NT2/D1 (cell line): Measurements from ENCODE around the gene SURF4.
"Not testable (repeated sequence)": the region's sequence is repeated elsewhere in the genome, so short reads cannot be mapped to it uniquely, and the experiment has no call there.

ENCODE experiments used
- DNase-seq: peaks from one replicate; pipeline ENCODE4 v3.0.0-alpha.2; 2011; ENCODE audit warnings: low read depth, low spot score
- H3K27me3 ChIP-seq: 2 replicates; pipeline ENCODE4 v1.6.0; 2011; ENCODE audit warnings: mild to moderate bottlenecking; ENCODE audit not compliant: insufficient read length, insufficient read depth
- H3K36me3 ChIP-seq: 2 replicates; pipeline ENCODE4 v1.6.1; 2011; ENCODE audit warnings: mild to moderate bottlenecking, low read length, mixed read lengths; ENCODE audit not compliant: insufficient read depth, insufficient read length
- H3K4me1 ChIP-seq: 2 replicates; pipeline ENCODE4 v1.5.1; 2011; ENCODE audit not compliant: insufficient read depth, insufficient read length
- H3K4me3 ChIP-seq: 2 replicates; pipeline ENCODE4 v1.5.1; 2011; ENCODE audit warnings: low read depth; ENCODE audit not compliant: insufficient read length
- H3K9ac ChIP-seq: 2 replicates; pipeline ENCODE4 v1.6.0; 2011; ENCODE audit warnings: low read depth; ENCODE audit not compliant: insufficient read length
- H3K9me3 ChIP-seq: 2 replicates; pipeline ENCODE4 v1.5.1; 2011; ENCODE audit warnings: mild to moderate bottlenecking, low read length; ENCODE audit not compliant: insufficient read depth
- SUZ12 ChIP-seq: IDR thresholded peaks from 2 replicates; pipeline ENCODE4 v1.6.1; 2011; ENCODE audit not compliant: insufficient read length, insufficient read depth; ENCODE audit errors: extremely low read depth
- YY1 ChIP-seq: IDR thresholded peaks from 2 replicates; pipeline ENCODE4 v1.6.1; 2011; ENCODE audit not compliant: insufficient read length, insufficient read depth
- ZNF274 ChIP-seq: IDR thresholded peaks from 2 replicates; pipeline ENCODE4 v1.6.1; 2011; ENCODE audit warnings: mild to moderate bottlenecking, low read depth, low read length

The SURF4 gene

DNA sequence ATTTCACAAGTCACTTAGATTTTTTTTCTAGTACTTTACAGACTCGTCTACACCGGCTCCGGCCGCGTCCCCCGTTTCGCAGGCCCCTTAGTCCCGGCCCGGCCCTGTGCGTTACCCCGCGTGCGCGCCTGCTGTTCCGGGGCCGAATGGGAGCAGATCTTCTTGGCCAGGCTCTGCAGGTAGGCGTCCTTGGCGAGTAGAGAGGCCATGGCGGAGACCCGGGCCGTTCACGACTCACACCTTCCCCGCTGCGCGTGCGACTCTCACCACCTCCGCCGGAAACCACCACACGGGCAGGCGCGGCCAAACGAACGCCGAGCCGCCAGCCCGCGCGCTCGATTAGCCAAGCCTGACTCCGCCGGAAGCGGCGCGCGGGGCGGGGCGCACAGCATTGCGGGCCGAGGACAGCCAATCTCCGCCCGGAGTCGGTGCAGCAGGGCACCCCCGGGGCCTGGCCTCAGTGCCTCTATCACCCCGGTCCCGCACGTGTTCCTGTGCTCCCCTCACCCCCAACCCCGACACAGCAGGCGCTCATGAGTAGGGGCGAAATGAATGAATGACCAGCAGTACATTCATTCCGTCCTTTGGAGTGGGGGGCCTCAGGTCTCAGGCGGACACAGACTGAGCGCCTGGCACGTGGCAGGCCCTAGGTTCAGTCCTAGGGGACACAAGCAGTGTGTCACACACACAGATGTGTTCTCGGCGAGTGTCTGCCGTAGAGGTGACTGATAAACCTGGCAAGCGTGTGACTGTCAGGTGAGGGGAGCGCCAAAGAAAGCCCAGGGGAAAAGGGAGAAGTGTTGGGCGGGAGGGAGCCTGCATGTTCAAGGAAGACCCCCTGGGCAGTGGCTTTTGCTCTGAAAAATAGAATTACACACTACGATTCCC lies 39.7 kb downstream of the SURF4 start, which contains the start of gene SURF6:
TSS of gene SURF6 (minus strand) at position 265 of the 888 bp plus-strand sequence. CDS start at position 209, 56 bp downstream.
- Histone ChIP-seq H3K4me3 (peak within 1 kb of the TSS; percentile 85), H3K9ac (peak within 1 kb of the TSS; percentile 94), H3K27me3 (no peaks in the 10 kb centered on the region), H3K4me1 (peaks cover 13% of the 10 kb centered on the region), H3K36me3 (peaks cover 73% of the 10 kb centered on the region), H3K9me3 (no peaks in the 10 kb centered on the region)
- no peak for TF ChIP-seq ZNF274
- peak; percentile 35 for TF ChIP-seq YY1
- DNase-seq: peak; percentile 93

DNA sequence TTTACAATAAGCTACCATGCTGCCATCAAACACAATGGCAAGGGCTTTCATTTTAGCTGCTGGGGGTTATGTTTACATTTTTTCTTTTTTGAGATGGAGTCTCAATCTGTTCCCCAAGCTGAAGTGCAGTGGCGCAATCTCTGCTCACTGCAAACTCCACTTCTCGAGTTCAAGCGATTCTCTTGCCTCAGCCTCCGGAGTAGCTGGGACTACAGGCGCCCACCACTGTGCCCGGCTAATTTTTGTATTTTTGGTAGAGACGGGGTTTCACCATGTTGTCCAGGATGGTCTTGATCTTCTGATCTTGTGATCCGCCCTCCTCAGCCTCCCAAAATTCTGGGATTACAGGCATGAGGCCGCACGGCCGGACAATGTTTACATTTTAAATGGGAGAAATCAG lies 41.0 kb downstream of the SURF4 start:
- peak overlapping the region; percentile 85 for H3K4me3 ChIP-seq
- H3K9ac ChIP-seq: peak overlapping the region; percentile 94
- peaks cover 73% of the 10 kb centered on the region for H3K36me3 ChIP-seq
- not testable (repeated sequence) for DNase-seq, H3K27me3 ChIP-seq, H3K9me3 ChIP-seq
- H3K4me1 ChIP-seq: peaks cover 13% of the 10 kb centered on the region

DNA sequence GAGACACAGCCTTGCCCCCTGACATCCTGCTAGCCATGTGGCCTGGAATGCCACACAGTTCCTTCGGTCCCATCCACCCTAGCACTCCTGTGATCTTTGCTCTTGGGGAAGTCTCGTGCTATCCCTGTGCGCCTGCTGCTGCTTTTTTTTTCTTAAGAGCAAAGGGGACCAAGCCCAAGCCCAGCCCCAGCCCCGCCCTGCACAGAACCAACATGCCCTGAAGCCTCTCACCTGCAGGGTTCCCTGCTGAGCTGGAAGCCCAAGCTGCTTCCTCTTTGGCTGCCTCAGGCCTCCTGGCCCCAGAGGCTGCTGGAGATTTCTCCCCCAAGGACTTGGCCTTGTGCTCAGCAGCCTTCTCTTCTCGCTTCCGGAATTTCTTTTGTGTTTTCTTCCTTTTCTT lies 41.7 kb downstream of the SURF4 start:
- TF ChIP-seq YY1: no peak
- TF ChIP-seq ZNF274: no peak
- TF ChIP-seq SUZ12: no peak
- Histone ChIP-seq H3K4me3 (peak overlapping the region; percentile 25), H3K36me3 (peaks cover 66% of the 10 kb centered on the region), H3K4me1 (peaks cover 13% of the 10 kb centered on the region), H3K27me3 (no peaks in the 10 kb centered on the region), H3K9ac (peak overlapping the region; percentile 71), H3K9me3 (no peaks in the 10 kb centered on the region)
- DNase-seq: no peak

DNA sequence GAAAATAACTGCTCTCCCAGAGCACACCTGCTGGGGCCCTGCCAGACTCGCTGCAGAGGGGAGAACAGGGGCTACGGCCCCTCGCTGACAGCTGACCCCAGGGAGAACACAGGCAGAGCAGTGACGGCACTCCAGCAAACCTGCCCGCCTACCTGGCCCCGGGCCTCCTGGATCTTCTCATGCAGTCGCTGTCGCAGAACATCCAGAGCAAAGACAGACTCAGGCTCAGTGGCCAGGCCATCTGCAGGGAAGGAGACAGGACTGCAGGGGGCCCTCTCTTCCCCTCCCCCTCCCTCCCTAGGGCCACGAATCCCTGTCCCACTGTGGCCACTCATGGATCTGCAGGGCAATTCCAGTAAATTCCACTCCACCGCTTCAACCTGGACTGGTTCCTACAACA lies 42.3 kb downstream of the SURF4 start:
- peaks cover 60% of the 10 kb centered on the region for H3K36me3 ChIP-seq
- TF ChIP-seq YY1: no peak
- no peak for TF ChIP-seq ZNF274
- TF ChIP-seq SUZ12: no peak
- H3K27me3 ChIP-seq: no peaks in the 10 kb centered on the region
- no peak for DNase-seq
- peak overlapping the region; percentile 25 for H3K4me3 ChIP-seq
- H3K9ac ChIP-seq: peak overlapping the region; percentile 71
- peaks cover 13% of the 10 kb centered on the region for H3K4me1 ChIP-seq
- no peaks in the 10 kb centered on the region for H3K9me3 ChIP-seq

DNA sequence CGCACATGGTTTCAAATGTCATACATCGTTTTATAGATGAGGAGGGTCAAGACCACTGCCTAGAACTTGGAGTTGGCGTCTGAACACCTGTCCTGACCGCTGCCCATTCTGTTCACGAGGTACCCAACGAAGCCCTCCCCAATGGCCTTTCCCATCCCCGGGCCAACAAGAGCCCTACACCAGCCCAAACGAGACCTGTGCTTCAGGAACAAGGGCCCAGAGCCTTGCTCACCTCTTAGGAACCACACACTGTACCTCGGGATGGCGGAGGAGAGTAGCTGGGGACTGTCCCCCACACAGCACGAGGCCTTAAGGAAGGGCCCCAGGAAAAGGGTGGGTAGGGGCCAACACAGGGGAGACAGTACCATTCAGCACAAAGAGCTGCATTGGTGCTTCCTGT lies 42.8 kb downstream of the SURF4 start:
- H3K4me3 ChIP-seq: no peak overlapping the region

DNA sequence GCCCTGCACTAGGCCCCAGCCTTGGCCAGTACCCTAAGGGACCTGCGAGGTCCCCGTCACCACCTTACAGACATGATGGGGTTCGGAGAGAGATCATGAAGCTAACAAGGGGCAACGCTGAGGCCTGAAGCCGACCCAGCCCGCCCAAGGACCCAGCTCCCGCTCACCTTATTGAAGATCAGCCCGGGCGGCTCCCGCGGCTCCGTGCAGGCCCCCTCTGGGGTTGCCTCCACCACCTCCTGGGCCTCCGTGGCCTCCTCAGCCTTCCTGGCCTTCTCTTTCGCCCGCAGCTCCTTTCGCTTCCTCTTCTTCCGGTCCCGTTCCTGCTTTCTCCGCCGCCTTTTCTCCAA lies 43.5 kb downstream of the SURF4 start:
- Histone ChIP-seq H3K4me3 (no peak overlapping the region), H3K9ac (no peak overlapping the region), H3K9me3 (peaks cover 3% of the 10 kb centered on the region; the same call in 1 of the 2 replicates), H3K4me1 (peaks cover 13% of the 10 kb centered on the region), H3K36me3 (peaks cover 54% of the 10 kb centered on the region), H3K27me3 (no peaks in the 10 kb centered on the region)
- TF ChIP-seq SUZ12 (no peak), YY1 (no peak), ZNF274 (no peak)
- DNase-seq: no peak

More for the DNA sequence above, 42.8 kb downstream of the SURF4 start:
- Histone ChIP-seq H3K27me3 (no peaks in the 10 kb centered on the region), H3K9ac (no peak overlapping the region), H3K9me3 (peaks cover 1% of the 10 kb centered on the region; the same call in 1 of the 2 replicates), H3K36me3 (peaks cover 58% of the 10 kb centered on the region), H3K4me1 (peaks cover 13% of the 10 kb centered on the region)
- no peak for DNase-seq
- TF ChIP-seq YY1 (no peak), SUZ12 (no peak), ZNF274 (no peak)

DNA sequence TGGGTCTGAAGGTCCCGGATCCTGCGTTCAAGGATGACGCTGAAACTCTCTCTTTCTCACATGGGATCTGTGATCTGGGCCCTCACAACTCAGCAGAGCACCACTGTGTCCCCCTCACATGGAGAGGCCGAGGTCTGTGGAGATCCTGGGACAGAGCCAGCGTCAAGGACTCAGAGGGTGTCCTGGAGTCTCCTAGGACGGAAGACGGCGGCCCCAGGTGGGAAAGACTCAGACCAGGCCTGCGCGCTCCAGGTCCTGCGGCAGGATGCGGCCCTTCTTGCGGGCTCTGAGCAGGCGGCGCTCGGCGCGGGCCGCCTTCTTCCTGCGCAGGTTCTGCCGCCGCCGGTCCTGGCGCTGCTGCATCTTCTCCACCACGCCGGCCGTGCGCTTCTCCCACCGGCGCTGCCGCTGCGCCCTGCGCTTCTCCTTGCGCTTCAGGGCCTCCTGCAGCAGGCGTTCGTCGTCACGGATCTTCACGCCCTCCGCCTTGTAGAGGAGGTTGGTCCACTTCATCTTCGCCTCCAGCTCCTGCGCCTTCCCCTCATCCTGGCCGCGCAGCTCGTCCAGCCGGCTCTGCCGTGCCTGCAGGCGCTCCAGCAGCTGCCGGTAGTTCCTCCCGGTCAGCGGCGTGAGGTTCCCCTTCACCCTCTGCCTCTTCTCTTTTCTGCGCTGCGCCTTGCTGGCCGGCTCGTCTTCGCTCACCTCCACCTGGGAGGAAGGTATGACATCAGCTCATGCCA lies 44.0 kb downstream of the SURF4 start:
- peaks cover 3% of the 10 kb centered on the region; the same call in 1 of the 2 replicates for H3K9me3 ChIP-seq
- H3K4me1 ChIP-seq: peaks cover 13% of the 10 kb centered on the region
- no peak for DNase-seq
- TF ChIP-seq SUZ12 (no peak), YY1 (no peak), ZNF274 (no peak)
- H3K27me3 ChIP-seq: no peaks in the 10 kb centered on the region
- H3K4me3 ChIP-seq: no peak overlapping the region
- no peak overlapping the region for H3K9ac ChIP-seq
- peaks cover 54% of the 10 kb centered on the region for H3K36me3 ChIP-seq
